Liver (tissue), 9 donors: ENCODE data around the gene NFE2L1. TPM values are rescaled to one million over a fixed set of nuclear protein-coding genes. Genes with fewer than 3 reads are reported as not detected.

Experiments used
- DNase-seq: peaks from one replicate; pipeline ENCODE4 v3.0.0-alpha.2; 2017; ENCODE audit warnings: low spot score
- H3K27ac ChIP-seq, 2 donors: one replicate each; pipeline ENCODE4 v1.7.0; 2013; ENCODE audit warnings: inconsistent platforms in 2 of 2, low read length in 2 of 2, control low read depth in 1 of 2, low read depth in 1 of 2, mild to moderate bottlenecking in 1 of 2
- H3K27me3 ChIP-seq, 4 donors: one replicate each; pipeline versions ENCODE4 v1.6.1 to v1.7.0; 2013; ENCODE audit warnings: low read length in 3 of 4, inconsistent platforms in 1 of 4, mild to moderate bottlenecking in 1 of 4, moderate library complexity in 1 of 4; ENCODE audit not compliant: control insufficient read depth in 4 of 4, insufficient read depth in 4 of 4
- H3K36me3 ChIP-seq, 4 donors: one replicate each; pipeline versions ENCODE4 v1.6.1 to v1.7.0; 2013; ENCODE audit warnings: low read length in 3 of 4, mild to moderate bottlenecking in 3 of 4, low read depth in 1 of 4, moderate library complexity in 1 of 4; ENCODE audit not compliant: control insufficient read depth in 4 of 4, insufficient read depth in 3 of 4
- H3K4me1 ChIP-seq, 4 donors: one replicate each; pipeline versions ENCODE4 v1.6.1 to v1.7.0; 2013; ENCODE audit warnings: low read length in 3 of 4, mild to moderate bottlenecking in 3 of 4, moderate library complexity in 1 of 4; ENCODE audit not compliant: control insufficient read depth in 4 of 4, insufficient read depth in 4 of 4
- H3K4me3 ChIP-seq, 3 donors: one replicate each; pipeline versions ENCODE4 v1.6.1 to v1.7.0; 2013; ENCODE audit warnings: low read length in 3 of 3, control low read depth in 1 of 3, low read depth in 1 of 3, mild to moderate bottlenecking in 1 of 3
- H3K9ac ChIP-seq, 2 donors: one replicate each; pipeline ENCODE4 v1.7.0; 2013; ENCODE audit warnings: low read length in 2 of 2, mild to moderate bottlenecking in 2 of 2, moderate library complexity in 2 of 2, control low read depth in 1 of 2, low read depth in 1 of 2
- H3K9me3 ChIP-seq, 4 donors: one replicate each; pipeline versions ENCODE4 v1.6.1 to v1.7.0; 2013; ENCODE audit warnings: low read length in 3 of 4; ENCODE audit not compliant: control insufficient read depth in 4 of 4
- EGR1 ChIP-seq, 2 donors: IDR thresholded peaks; 2 replicates each; pipeline ENCODE4 v1.6.1; 2016 to 2018; ENCODE audit warnings: antibody characterized with exemption in 2 of 2, low read depth in 2 of 2
- FOXA1 ChIP-seq: IDR thresholded peaks from 2 replicates; pipeline ENCODE4 v1.6.1; 2016; ENCODE audit warnings: antibody characterized with exemption
- FOXA2 ChIP-seq: IDR thresholded peaks from 2 replicates; pipeline ENCODE4 v1.6.1; 2016; ENCODE audit warnings: antibody characterized with exemption
- GABPA ChIP-seq, 2 donors: IDR thresholded peaks in 1 of 2; conservative IDR thresholded peaks in 1 of 2; 2 replicates each; pipeline ENCODE4 v1.6.1; 2016; ENCODE audit warnings: antibody characterized with exemption in 2 of 2, mild to moderate bottlenecking in 1 of 2, moderate library complexity in 1 of 2
- HNF4A ChIP-seq, 2 donors: conservative IDR thresholded peaks; 2 replicates each; pipeline ENCODE4 v1.6.1; 2016; ENCODE audit warnings: antibody characterized with exemption in 2 of 2, mild to moderate bottlenecking in 2 of 2
- HNF4G ChIP-seq: IDR thresholded peaks from 2 replicates; pipeline ENCODE4 v1.6.1; 2016; ENCODE audit warnings: antibody characterized with exemption
- JUND ChIP-seq, 2 donors: IDR thresholded peaks; 2 replicates each; pipeline ENCODE4 v1.6.1; 2016; ENCODE audit warnings: antibody characterized with exemption in 2 of 2
- RAD21 ChIP-seq, 2 donors: IDR thresholded peaks; 2 replicates each; pipeline ENCODE4 v1.6.1; 2016; ENCODE audit warnings: antibody characterized with exemption in 2 of 2, mild to moderate bottlenecking in 2 of 2
- RXRA ChIP-seq, 2 donors: IDR thresholded peaks; 2 replicates each; pipeline ENCODE4 v1.6.1; 2017 to 2018; ENCODE audit warnings: antibody characterized with exemption in 2 of 2, mild to moderate bottlenecking in 1 of 2
- SP1 ChIP-seq: IDR thresholded peaks from 2 replicates; pipeline ENCODE4 v1.6.1; 2018; ENCODE audit warnings: antibody characterized with exemption, mild to moderate bottlenecking
- TAF1 ChIP-seq: conservative IDR thresholded peaks from 2 replicates; pipeline ENCODE4 v1.6.1; 2016; ENCODE audit warnings: antibody characterized with exemption, mild to moderate bottlenecking
- YY1 ChIP-seq: IDR thresholded peaks from 2 replicates; pipeline ENCODE4 v1.6.1; 2016; ENCODE audit warnings: antibody characterized with exemption, mild to moderate bottlenecking
- WGBS: extraction: QIAGEN DNeasy Blood & Tissue Kit; methylation state at CpG from one replicate; pipeline ENCODE4 v1.1.7; 2013; 5-methylcytosine and 5-hydroxymethylcytosine counted together
- polyA plus RNA-seq, 2 donors: library from polyadenylated mRNA; stranded (reverse) in 1 of 2; unstranded in 1 of 2; fragments of 200-250 nt in 1 of 2; fragments of >200 nt in 1 of 2; fragmentation: Nextera tagmentation in 1 of 2; extraction: Ambion mirVana in 1 of 2; gene quantifications; one replicate each; pipeline versions ENCODE4 v1.2.1 to v1.2.3, GENCODE V29; 2013 to 2015
- total RNA-seq, 2 donors: library from RNA; depleted of rRNA; stranded (reverse); fragments of >200 nt; gene quantifications; one replicate each; pipeline ENCODE4 v1.2.3, GENCODE V29; 2014
- TF ChIP-seq, protein P1 (sequence below): IDR thresholded peaks from 2 replicates; pipeline ENCODE4 v1.6.1; 2016; ENCODE audit warnings: antibody characterized with exemption
- TF ChIP-seq, protein P2 (sequence below): IDR thresholded peaks from 2 replicates; pipeline ENCODE4 v1.6.1; 2016; ENCODE audit warnings: antibody characterized with exemption
- TF ChIP-seq, protein P3 (sequence below): IDR thresholded peaks from 2 replicates; pipeline ENCODE4 v1.6.1; 2016; ENCODE audit warnings: antibody characterized with exemption, mild to moderate bottlenecking
- donor health status: healthy.
- donor health status: healthy.
- donor health status: healthy.
- donor health status: healthy.
- donor health status: healthy.

Gene NFE2L1
- total and polyA plus RNA-seq, 4 donors, result 14.3 to 79.5 (median 57.6) TPM

- TF ChIP-seq FOXA1 (no peak), HNF4G (no peak), EGR1 (IDR thresholded peaks at IDR 0.05; ENCODE audit: low read depth in 2 of 2) (no peak), RXRA (IDR thresholded peaks at IDR 0.05) (no peak)
- TF ChIP-seq, protein P1, sequence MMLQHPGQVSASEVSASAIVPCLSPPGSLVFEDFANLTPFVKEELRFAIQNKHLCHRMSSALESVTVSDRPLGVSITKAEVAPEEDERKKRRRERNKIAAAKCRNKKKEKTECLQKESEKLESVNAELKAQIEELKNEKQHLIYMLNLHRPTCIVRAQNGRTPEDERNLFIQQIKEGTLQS, result no peak
- TF ChIP-seq, protein P2, sequence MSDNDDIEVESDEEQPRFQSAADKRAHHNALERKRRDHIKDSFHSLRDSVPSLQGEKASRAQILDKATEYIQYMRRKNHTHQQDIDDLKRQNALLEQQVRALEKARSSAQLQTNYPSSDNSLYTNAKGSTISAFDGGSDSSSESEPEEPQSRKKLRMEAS, result peak; percentile 13
These were observed 53.0 kb downstream of the NFE2L1 start, which contains the start of gene CBX1 (continued) for GRCh38 chr17:48101012-48101720.

DNA sequence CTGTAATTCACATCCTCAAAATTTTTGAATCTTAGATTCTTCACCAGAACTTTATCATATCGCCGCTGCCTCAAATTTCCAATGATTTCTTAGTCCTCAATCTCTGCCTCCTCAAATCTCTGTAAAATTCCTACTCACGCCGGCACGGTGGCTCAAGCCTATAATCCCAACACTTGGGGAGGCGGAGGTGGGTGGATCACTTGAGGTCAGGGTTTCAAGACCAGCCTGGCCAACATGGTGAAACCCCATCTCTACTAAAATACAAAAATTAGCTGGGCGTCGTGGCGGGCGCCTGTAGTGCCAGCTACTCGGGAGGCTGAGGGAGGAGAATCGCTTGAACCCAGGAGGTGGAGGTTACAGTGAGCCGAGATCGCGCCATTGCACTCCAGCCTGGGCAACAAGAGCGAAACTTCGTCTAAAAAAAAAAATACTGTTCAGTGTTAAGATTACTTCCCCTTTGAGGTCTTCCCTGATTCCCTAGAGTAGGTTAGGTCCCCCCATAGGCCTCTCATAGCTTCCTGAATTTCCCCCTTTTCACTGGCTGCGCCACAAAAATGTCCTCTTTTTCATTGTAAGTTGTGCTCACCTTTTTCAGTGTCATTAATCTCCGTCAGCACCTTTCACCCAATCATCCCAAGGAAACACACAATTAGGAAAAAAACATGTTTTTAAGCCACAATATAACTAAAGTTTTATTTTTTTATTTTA lies 54.0 kb downstream of the NFE2L1 start:
- Histone ChIP-seq H3K27ac (no peak overlapping the region), H3K36me3 (no peaks in the 10 kb centered on the region), H3K4me3 (no peak overlapping the region), H3K9me3 (no peaks in the 10 kb centered on the region), H3K27me3 (no peaks in the 10 kb centered on the region), H3K9ac (no peak overlapping the region), H3K4me1 (peaks cover 1 to 21% (median 13%) of the 10 kb centered on the region in 4 donors)
- DNase-seq, result no peak
- 85% methylated on average over 19 of the region's 19 CpGs for WGBS
- no peak for TF ChIP-seq TAF1
- no peak for TF ChIP-seq FOXA2
- no peak for TF ChIP-seq YY1
- no peak for TF ChIP-seq EGR1 (IDR thresholded peaks at IDR 0.05; ENCODE audit: low read depth in 2 of 2)
- TF ChIP-seq, protein P2, result no peak
- no peak for TF ChIP-seq SP1
- TF ChIP-seq, protein P3, sequence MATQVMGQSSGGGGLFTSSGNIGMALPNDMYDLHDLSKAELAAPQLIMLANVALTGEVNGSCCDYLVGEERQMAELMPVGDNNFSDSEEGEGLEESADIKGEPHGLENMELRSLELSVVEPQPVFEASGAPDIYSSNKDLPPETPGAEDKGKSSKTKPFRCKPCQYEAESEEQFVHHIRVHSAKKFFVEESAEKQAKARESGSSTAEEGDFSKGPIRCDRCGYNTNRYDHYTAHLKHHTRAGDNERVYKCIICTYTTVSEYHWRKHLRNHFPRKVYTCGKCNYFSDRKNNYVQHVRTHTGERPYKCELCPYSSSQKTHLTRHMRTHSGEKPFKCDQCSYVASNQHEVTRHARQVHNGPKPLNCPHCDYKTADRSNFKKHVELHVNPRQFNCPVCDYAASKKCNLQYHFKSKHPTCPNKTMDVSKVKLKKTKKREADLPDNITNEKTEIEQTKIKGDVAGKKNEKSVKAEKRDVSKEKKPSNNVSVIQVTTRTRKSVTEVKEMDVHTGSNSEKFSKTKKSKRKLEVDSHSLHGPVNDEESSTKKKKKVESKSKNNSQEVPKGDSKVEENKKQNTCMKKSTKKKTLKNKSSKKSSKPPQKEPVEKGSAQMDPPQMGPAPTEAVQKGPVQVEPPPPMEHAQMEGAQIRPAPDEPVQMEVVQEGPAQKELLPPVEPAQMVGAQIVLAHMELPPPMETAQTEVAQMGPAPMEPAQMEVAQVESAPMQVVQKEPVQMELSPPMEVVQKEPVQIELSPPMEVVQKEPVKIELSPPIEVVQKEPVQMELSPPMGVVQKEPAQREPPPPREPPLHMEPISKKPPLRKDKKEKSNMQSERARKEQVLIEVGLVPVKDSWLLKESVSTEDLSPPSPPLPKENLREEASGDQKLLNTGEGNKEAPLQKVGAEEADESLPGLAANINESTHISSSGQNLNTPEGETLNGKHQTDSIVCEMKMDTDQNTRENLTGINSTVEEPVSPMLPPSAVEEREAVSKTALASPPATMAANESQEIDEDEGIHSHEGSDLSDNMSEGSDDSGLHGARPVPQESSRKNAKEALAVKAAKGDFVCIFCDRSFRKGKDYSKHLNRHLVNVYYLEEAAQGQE, result no peak
- no peak for TF ChIP-seq JUND (IDR thresholded peaks at IDR 0.05)
- no peak for TF ChIP-seq RXRA (IDR thresholded peaks at IDR 0.05)
- no peak for TF ChIP-seq HNF4G
- TF ChIP-seq FOXA1, result no peak
- TF ChIP-seq HNF4A (conservative IDR thresholded peaks at IDR 0.05), result no peak
- TF ChIP-seq GABPA (IDR thresholded peaks at IDR 0.05 in 1 of 2, conservative IDR thresholded peaks at IDR 0.05 in 1 of 2), result no peak
- TF ChIP-seq, protein P1, result no peak
- no peak for TF ChIP-seq RAD21 (IDR thresholded peaks at IDR 0.05)
